ENCODE data around the gene GRAMD1B. TPM values are rescaled to one million over a fixed set of nuclear protein-coding genes. Genes with fewer than 3 reads are reported as not detected.

GRAMD1B gene
- total and polyA plus RNA-seq, 8 donors: 1.1 to 4.8 (median 2.2) TPM

- no peak overlapping the region for H3K4me3 ChIP-seq
- no peaks in the 10 kb centered on the region for H3K9me3 ChIP-seq
- DNase-seq (no peak), ATAC-seq (no peak), FAIRE-seq (no peak)
- WGBS, 2 donors: 66 to 67% methylated on average over 7 of the region's 7 CpGs
- no peaks in the 10 kb centered on the region for H3K36me3 ChIP-seq
- no peak for TF ChIP-seq CTCF (IDR thresholded peaks at IDR 0.05)
- H3K27ac ChIP-seq: no peak overlapping the region
- H3K4me1 ChIP-seq: no peaks in the 10 kb centered on the region
- no peaks in the 10 kb centered on the region for H3K27me3 ChIP-seq
- intact Hi-C loops (cut with DNase I): no loop called here
Observed at GRCh38 chr11:123469089-123469488, 39.0 kb downstream of the GRAMD1B start.

GRCh38 chr11:123469586-123469985 lies 39.5 kb downstream of the GRAMD1B start:
- H3K27me3 ChIP-seq: no peaks in the 10 kb centered on the region
- 72 to 88% methylated on average over 1 of the region's 1 CpG for WGBS, 2 donors
- DNase-seq (no peak), FAIRE-seq (no peak), ATAC-seq (no peak)
- H3K4me1 ChIP-seq: no peaks in the 10 kb centered on the region
- H3K9me3 ChIP-seq: no peaks in the 10 kb centered on the region
- no peak overlapping the region for H3K27ac ChIP-seq
- no peak overlapping the region for H3K4me3 ChIP-seq
- intact Hi-C loops (cut with DNase I): no loop called here
- H3K36me3 ChIP-seq: no peaks in the 10 kb centered on the region
- no peak for TF ChIP-seq CTCF (IDR thresholded peaks at IDR 0.05)

GRCh38 chr11:123470842-123471241 lies 40.8 kb downstream of the GRAMD1B start:
- no peak for DNase-seq
- 72 to 79% methylated on average over 4 of the region's 4 CpGs for WGBS, 2 donors
- H3K9me3 ChIP-seq: no peaks in the 10 kb centered on the region
- H3K36me3 ChIP-seq: no peaks in the 10 kb centered on the region
- H3K27me3 ChIP-seq: no peaks in the 10 kb centered on the region
- TF ChIP-seq CTCF (IDR thresholded peaks at IDR 0.05): no peak
- no peak for FAIRE-seq
- ATAC-seq: no peak
- intact Hi-C loops (cut with DNase I): loop anchor here in 2 of 3 donors (10.0 kb wide), 2 partner anchors 166 to 176 kb away; no protein-coding TSS in a partner anchor
- no peak overlapping the region for H3K27ac ChIP-seq
- H3K4me1 ChIP-seq: no peaks in the 10 kb centered on the region
- no peak overlapping the region for H3K4me3 ChIP-seq

GRCh38 chr11:123472236-123472935 lies 42.3 kb downstream of the GRAMD1B start:
- Histone ChIP-seq H3K27me3 (no peaks in the 10 kb centered on the region), H3K9me3 (no peaks in the 10 kb centered on the region), H3K4me1 (no peaks in the 10 kb centered on the region), H3K27ac (no peak overlapping the region), H3K36me3 (no peaks in the 10 kb centered on the region), H3K4me3 (no peak overlapping the region)
- FAIRE-seq (no peak), ATAC-seq (no peak), DNase-seq (no peak)
- intact Hi-C loops (cut with DNase I): loop anchor here in 2 of 3 donors (10.0 kb wide), 2 partner anchors 168 to 178 kb away; no protein-coding TSS in a partner anchor
- TF ChIP-seq CTCF (IDR thresholded peaks at IDR 0.05): no peak
- WGBS, 2 donors: 57 to 66% methylated on average over 8 of the region's 8 CpGs
